22Rv1 (cell line): Measurements from ENCODE around the gene TXNDC8.

Experiments
- CTCF ChIP-seq: fragments of 450-650 bp; IDR thresholded peaks from 2 replicates; pipeline ENCODE4 v1.5.1; 2017; ENCODE audit warnings: mild to moderate bottlenecking
- ZFX ChIP-seq: fragments of 450-650 bp; IDR thresholded peaks from 2 replicates; pipeline ENCODE4 v1.6.1; 2017; ENCODE audit warnings: antibody characterized with exemption, borderline replicate concordance

- TF ChIP-seq CTCF (no peak), ZFX (no peak)
Measured at GRCh38 chr9:110356639-110357395, 19.2 kb upstream of the TXNDC8 start.
